Skin epidermis (tissue), 12 donors: ENCODE measurements around the gene CEP85.
"Not testable (repeated sequence)": the region's sequence is repeated elsewhere in the genome, so short reads cannot be mapped to it uniquely, and the experiment has no call there.

Experiments used
- H3K27ac ChIP-seq, 21 experiments: fragments of 200-600 bp; sonication (generic) in 11 of 21; one replicate each; pipeline ENCODE4 v1.5.0; 2020; ENCODE audit warnings: mild to moderate bottlenecking in 3 of 21, inconsistent platforms in 2 of 21, moderate library complexity in 2 of 21
- H3K4me3 ChIP-seq, 7 experiments: fragments of 200-600 bp; sonication (generic) in 2 of 7; one replicate each; pipeline ENCODE4 v1.5.0; 2020; ENCODE audit warnings: inconsistent platforms in 2 of 7, mild to moderate bottlenecking in 2 of 7, moderate library complexity in 1 of 7

The CEP85 gene

DNA sequence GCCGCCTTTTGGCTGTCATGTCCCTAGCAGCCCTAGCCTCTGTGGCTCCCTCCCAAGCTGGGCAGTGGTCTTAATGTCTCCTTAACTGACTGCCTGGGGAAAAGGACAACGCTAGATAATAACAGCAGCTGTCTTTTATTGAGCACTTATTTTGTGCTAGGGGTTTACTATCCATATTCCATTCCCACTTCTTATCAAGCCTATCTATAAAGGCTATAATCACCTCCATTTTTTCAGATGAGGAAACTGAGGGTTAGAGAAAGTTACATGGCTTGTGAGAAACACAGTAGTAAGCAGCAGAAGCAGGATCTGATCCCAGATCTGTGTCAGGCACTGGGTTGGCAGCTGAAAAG, 52.0 kb downstream of the CEP85 start:
- peak overlapping the region in 17 of 21 experiments; percentile 54 to 98 (median 88) for H3K27ac ChIP-seq
- no peak overlapping the region for H3K4me3 ChIP-seq

- peak overlapping the region in 19 of 21 experiments; percentile 50 to 98 (median 87) for H3K27ac ChIP-seq
- no peak overlapping the region for H3K4me3 ChIP-seq
Observed at GRCh38 chr1:26287033-26287711, 53.2 kb downstream of the CEP85 start.

- Histone ChIP-seq H3K27ac (peak overlapping the region in 20 of 21 experiments; percentile 50 to 98 (median 86)), H3K4me3 (no peak overlapping the region)
Observed at GRCh38 chr1:26287811-26288210, 53.8 kb downstream of the CEP85 start.

DNA sequence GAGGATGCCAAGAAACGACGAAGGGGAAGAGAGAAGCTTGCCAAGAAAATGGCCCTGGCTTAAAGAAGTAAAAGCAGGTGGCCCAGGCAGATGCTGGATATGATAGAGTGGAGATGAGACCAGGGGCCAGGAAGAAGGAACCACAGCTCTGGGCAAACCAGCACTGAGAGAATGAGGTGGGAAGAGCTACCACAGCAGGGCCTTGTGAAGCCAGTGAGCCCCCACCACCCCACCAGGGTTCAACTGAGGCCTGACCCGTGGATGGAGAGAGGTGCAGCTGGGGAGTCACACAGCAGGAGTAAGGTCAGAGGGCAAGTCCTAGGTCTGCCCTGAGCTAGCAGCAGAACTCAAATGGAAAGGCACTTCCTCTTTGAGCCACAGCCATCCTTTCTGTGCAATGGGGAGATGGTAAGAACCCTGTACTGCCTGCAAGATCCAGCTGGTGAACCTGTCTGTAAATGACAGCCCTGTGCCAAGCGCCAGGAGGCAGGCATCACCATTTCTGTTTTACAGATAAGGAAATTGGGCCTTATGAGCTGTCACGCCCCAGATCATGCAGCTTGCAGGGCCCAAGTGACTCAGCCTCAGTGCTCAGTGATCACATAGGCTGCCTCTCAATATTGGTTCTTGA, 54.4 kb downstream of the CEP85 start:
- H3K27ac ChIP-seq: peak overlapping the region in 20 of 21 experiments; percentile 60 to 98 (median 84)
- no peak overlapping the region for H3K4me3 ChIP-seq

DNA sequence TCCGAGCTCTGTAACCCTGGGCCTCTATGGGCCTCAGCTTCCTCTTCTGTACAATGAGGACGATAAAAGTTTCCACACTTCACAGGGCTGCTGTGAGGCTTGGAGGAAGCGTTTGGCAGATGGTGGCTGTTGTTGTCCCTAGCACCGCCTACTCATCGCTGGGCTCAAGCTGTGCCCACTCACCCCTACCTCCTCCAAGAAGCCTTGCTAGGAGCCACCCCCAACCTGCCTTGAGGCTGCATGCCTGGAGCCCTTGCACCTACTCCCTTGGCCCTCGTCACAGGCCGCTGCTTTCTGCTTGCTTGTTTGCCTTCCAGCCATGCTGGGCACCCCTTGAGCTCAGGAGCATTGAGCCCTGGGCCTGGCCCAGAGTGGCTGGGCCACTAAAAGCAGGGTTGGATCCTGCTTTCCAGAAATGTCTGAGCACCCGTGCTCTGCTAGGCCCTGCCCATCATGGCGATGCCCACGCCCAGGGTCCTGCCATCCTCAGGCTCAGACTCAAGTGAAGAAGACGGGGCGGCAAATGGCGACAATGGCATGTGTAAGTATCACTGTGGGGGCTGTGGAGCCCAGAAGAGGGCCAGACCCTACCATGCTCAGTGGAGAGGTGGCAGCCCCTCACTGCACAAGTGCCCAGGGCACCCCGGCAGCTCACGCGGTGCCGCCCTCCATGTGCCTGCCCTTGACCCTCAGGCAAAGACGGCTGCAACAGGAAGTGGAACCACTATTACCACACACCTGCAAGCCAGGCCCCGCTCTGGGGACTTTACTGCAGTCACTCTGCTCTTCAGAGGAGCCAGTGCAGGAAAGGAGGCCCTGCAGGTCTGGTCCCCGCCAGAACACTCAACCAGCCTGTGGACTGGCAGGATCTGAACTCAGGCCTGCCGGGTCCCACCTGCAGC, 55.4 kb downstream of the CEP85 start:
- no peak overlapping the region for H3K4me3 ChIP-seq
- peak overlapping the region in 20 of 21 experiments; percentile 60 to 98 (median 84) for H3K27ac ChIP-seq

DNA sequence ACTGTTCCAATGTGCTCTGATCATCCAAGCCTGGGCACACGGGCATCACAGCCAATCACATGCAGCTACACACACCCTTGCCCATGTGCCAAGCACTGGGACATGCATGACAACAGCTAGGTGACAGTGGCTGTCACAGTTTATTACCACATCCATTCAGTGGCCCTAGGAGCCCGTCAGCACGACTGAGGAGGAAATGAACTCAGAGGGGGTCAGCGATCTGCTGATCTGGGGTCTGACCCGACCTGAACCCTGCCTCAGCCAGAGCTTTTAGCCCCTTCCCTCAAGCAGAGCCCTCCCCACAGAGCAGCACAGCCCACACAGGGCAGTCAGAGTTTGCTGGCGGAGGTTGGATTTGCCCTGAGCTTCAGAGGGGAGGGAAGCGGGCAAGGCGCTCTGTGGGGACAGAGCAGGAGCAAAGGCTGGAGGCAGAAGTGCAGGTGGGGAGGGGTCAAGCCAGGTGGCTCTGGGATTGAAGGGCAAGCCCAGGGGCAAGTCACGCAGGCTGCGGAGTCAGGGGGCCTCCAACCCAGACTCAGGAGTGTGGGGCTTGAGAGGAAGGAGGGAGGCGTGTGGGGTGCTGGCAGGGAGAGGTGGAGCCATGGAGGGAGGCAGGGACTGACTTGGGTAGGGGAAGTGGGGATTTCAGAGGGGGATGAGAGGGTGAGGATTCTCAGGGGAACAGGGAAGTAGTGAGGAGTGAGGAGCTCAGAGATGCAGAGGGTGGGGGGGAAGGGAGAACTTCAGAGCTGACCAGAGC, 56.3 kb downstream of the CEP85 start:
- Histone ChIP-seq H3K4me3 (no peak overlapping the region), H3K27ac (peak overlapping the region; percentile 39 to 98 (median 83))

DNA sequence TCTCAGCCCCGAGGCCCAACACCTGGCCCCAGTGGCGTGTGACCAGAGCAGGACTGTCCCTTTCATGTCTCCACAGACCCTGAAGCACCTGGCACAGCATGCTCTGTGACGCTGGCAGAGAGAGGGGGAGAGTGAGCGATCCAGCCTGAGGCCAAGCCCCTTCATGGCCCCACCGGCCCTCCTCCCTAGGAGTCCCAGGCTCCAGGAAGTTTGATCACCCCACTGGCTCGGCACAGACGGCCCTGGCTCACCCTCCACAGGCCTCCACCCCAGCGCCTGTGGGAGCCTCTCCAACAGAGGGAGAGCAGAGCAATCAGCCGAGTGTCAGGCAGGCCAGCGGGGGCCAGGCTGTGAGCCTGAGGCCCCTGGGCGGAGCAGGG, 56.9 kb downstream of the CEP85 start:
- H3K4me3 ChIP-seq: no peak overlapping the region
- peak overlapping the region in 20 of 21 experiments; percentile 55 to 98 (median 84) for H3K27ac ChIP-seq

DNA sequence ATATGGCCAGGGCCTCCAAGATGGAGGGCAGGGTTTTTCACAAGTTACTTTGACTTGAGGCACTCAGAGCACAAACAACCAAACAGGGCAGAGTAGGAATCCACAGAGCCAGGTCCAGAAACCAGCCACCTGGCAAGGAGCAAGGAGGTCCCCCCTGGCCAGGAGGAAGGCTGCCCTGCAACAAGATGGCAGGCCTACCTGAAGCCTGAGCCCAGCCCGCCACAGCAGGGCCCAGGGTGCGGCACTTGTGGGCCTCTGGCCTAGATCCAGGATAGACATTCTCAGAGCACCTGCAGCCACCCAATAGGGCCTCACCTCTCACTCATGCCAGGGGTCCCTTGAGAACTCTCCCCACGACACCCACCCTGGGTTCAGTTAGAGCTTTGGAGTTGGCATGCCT, 57.4 kb downstream of the CEP85 start:
- Histone ChIP-seq H3K4me3 (no peak overlapping the region), H3K27ac (peak overlapping the region in 20 of 21 experiments; percentile 55 to 98 (median 84))

GRCh38 chr1:26291939-26292338, 57.9 kb downstream of the CEP85 start:
- H3K27ac ChIP-seq: peak overlapping the region in 17 of 21 experiments; percentile 55 to 98 (median 85)

DNA sequence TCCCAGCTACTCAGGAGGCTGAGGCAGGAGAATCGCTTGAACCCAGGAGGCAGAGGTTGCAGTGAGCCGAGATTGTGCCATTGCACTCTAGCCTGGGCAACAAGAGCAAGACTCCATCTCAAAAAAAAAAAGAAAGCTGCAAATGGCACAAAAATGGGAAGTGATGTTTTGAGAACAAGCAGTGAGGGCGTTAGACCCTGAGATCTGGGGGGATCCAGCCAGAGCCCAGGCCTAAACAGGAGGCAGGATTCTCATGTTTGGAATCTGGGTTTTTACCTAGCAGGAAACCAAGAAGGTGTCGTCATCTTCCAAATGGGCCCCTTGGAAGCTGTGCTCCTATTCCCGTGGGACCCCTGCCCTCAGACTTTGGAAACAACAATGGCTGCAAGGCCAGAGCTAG, 58.7 kb downstream of the CEP85 start:
- H3K27ac ChIP-seq: peak overlapping the region in 4 of 21 experiments; percentile 16 to 97 (median 53)

More at GRCh38 chr1:26291939-26292338, 57.9 kb downstream of the CEP85 start:
- no peak overlapping the region for H3K4me3 ChIP-seq

GRCh38 chr1:26293911-26294463, 60.0 kb downstream of the CEP85 start:
- Histone ChIP-seq H3K4me3 (no peak overlapping the region), H3K27ac (no peak overlapping the region)

More for the DNA sequence above, 58.7 kb downstream of the CEP85 start:
- not testable (repeated sequence) for H3K4me3 ChIP-seq

DNA sequence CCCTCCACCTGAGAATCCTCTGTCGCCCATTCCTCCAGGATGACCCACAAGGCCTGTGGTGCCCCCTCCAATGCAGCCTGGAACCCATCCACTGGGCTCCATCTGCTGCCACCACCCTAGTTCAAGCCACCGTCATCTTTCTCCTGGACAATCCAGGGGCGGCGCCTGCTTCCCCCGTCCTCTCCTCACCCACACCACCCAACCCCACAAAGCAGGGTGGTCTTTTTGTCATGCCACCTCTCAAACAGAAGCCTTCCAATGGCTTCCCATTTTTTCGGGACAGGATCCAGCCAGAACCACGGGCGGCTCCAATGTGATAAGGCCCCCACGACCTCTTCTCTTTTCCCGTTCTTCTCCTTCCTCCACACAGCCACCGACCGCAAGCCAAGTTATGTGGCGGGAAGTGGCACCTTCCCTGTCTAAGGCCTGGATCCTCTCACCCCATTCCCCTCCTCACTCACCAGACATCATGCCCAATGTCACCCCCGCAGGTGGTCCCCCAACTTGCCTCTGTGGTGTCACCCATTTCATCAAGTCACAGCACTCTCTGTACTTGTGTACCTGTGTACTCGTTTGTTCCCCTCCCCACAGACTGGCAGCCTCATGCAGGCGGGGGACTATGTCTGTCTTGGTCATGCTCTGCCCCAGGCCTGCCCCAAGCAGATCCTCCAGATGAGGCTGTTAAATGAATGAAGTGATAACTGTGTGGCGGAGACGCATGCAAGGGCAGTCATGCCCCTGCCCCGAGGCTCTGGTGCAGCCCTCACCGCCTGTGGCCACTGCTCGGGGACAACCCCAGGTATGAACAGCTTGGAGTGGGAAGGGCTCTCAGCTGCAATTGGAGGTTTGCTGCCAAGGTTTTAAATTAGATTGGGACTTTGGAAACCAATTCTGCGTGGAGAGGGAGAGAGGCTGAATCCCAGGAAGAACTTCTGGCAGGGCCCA, 61.5 kb downstream of the CEP85 start:
- Histone ChIP-seq H3K27ac (no peak overlapping the region), H3K4me3 (no peak overlapping the region)

DNA sequence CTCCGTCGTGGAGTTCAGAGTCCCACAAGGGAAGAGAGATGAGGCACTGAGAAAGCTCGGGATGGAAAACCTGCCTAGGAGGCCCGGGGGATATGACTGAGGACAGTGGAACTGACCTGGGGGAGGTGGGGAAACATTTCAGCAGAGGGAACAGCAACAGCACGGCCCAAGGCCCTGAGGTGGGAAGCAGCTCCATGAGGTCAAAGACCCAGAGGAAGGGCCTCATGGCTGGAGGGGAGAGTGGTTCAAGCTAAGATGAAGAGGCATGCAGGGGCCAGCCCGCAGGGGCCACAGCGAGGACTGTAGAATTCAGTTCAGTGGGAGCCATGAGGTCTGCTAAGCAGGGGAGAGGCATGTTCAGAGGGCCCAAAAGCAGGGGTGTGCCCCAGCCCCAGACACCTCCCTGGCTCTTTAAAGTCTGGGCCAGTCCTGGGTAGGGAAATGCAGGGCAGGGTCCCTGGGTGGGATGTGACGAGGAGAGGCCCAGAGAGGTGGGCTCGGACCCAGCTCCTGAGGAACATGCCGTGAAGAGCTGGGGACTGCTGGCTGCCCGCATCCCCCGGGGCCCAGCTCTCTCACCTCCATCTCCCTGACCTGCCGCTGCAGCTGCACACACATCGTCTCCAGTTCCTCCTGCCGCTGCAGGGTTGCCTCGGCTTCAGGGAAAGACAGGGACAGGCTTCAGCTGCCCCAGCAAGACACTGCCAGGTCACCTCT, 62.5 kb downstream of the CEP85 start:
- no peak overlapping the region for H3K4me3 ChIP-seq
- no peak overlapping the region for H3K27ac ChIP-seq

GRCh38 chr1:26297057-26297790, 63.2 kb downstream of the CEP85 start:
- no peak overlapping the region for H3K4me3 ChIP-seq
- H3K27ac ChIP-seq: no peak overlapping the region

GRCh38 chr1:26297791-26298124, 63.8 kb downstream of the CEP85 start:
- Histone ChIP-seq H3K4me3 (no peak overlapping the region), H3K27ac (no peak overlapping the region)

DNA sequence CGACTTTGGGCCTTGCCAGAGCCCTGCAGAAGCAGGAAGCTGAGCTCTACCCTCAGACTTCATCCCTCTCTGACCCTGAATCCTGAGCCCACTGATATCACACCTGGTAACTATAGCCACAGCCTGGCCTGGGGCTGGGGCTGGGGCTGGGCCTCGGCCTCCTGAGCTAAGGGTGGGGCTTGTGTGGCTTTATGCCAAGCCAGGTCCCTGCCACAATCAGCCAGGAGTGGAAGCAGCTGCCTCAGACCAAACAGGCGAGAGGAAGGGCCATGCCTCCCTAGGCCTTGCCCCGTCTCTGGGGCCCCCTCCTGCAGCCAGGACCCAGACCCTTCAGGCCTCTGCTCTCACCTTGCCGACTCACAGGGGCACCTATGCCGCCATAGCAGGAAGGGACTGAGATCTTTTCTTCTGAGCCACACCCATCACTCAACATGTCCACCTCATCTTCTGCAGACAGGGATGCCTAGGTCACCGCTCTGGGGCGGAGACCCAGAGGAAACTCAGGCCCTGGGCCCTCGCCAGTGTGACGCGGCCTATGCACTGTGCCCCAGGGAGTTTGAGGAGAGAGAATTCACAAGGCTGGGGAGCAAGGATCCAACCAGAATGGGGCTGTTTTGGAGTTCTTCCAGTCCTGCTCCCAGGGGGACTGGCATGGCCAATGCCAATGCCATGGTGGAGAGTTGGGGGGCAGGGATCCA, 66.7 kb downstream of the CEP85 start:
- Histone ChIP-seq H3K27ac (no peak overlapping the region), H3K4me3 (no peak overlapping the region)
